Naive thymus-derived CD4-positive, alpha-beta T cell (primary cell): ENCODE results near the gene KRTAP5-6. TPM values are rescaled to one million over a fixed set of nuclear protein-coding genes. Genes with fewer than 3 reads are reported as not detected.
"Not testable (repeated sequence)": the region's sequence is repeated elsewhere in the genome, so short reads cannot be mapped to it uniquely, and the experiment has no call there.

Experiments
- ATAC-seq: fragments of 150-1000 bp; cut with Tn5 transposase; 2 replicates; pipeline ENCODE4 v1.10.0; 2021; ENCODE audit warnings: mild to moderate bottlenecking, moderate library complexity
- CTCF ChIA-PET: fragments of 350-600 bp; sonication (Branson Sonifier 250); formaldehyde crosslinking; loops from one replicate; lab custom pipeline; 2021; ENCODE audit warnings: antibody characterized with exemption; lab: Charles Lee
- POLR2A ChIA-PET: fragments of 350-600 bp; sonication (Branson Sonifier 250); formaldehyde crosslinking; loops from one replicate; lab custom pipeline; 2021; ENCODE audit warnings: antibody characterized with exemption, inconsistent platforms; lab: Charles Lee
- DNase-seq, 9 donors: peaks; one replicate each; pipeline versions ENCODE4 v3.0.0 to v3.0.0-alpha.2; 2020 to 2022; ENCODE audit warnings: mixed read lengths in 1 of 9
- H3K27ac ChIP-seq: one replicate; pipeline ENCODE4 v1.7.0; 2013; ENCODE audit warnings: mild to moderate bottlenecking, low read depth, low read length, moderate library complexity
- H3K27me3 ChIP-seq, 2 donors: one replicate each; pipeline ENCODE4 v1.7.0; 2013; ENCODE audit warnings: low read length in 2 of 2, mild to moderate bottlenecking in 2 of 2, moderate library complexity in 2 of 2; ENCODE audit not compliant: control insufficient read depth in 2 of 2, insufficient read depth in 2 of 2
- H3K36me3 ChIP-seq, 3 experiments: 1 replicate in 2 of 3; 2 replicates in 1 of 3; pipeline ENCODE4 v1.7.0; 2013; ENCODE audit warnings: low read length in 3 of 3, mild to moderate bottlenecking in 3 of 3, moderate library complexity in 1 of 3; ENCODE audit not compliant: insufficient read depth in 3 of 3, control insufficient read depth in 2 of 3
- H3K4me1 ChIP-seq, 2 donors: one replicate each; pipeline ENCODE4 v1.7.0; 2013; ENCODE audit warnings: low read length in 2 of 2, mild to moderate bottlenecking in 2 of 2, moderate library complexity in 1 of 2; ENCODE audit not compliant: control insufficient read depth in 2 of 2, insufficient read depth in 2 of 2
- H3K4me3 ChIP-seq: 2 replicates; pipeline ENCODE4 v1.7.0; 2013; ENCODE audit warnings: mild to moderate bottlenecking, low read length
- H3K9me3 ChIP-seq, 3 experiments: 1 replicate in 2 of 3; 2 replicates in 1 of 3; pipeline ENCODE4 v1.7.0; 2013; ENCODE audit warnings: low read length in 3 of 3; ENCODE audit not compliant: control insufficient read depth in 2 of 3
- H3K27ac Mint-ChIP-seq, 9 donors: one replicate each; pipeline ENCODE4 v1.8.0; 2020 to 2022; ENCODE audit warnings: mixed read lengths in 9 of 9, mild to moderate bottlenecking in 8 of 9, moderate library complexity in 5 of 9, inconsistent platforms in 2 of 9
- H3K27me3 Mint-ChIP-seq, 5 donors: one replicate each; pipeline ENCODE4 v1.8.0; 2021 to 2022; ENCODE audit warnings: mixed read lengths in 5 of 5, mild to moderate bottlenecking in 1 of 5
- H3K36me3 Mint-ChIP-seq, 5 donors: one replicate each; pipeline ENCODE4 v1.8.0; 2020 to 2022; ENCODE audit warnings: mixed read lengths in 5 of 5, mild to moderate bottlenecking in 3 of 5, inconsistent platforms in 1 of 5
- H3K4me1 Mint-ChIP-seq, 7 donors: one replicate each; pipeline ENCODE4 v1.8.0; 2020 to 2022; ENCODE audit warnings: mixed read lengths in 7 of 7, mild to moderate bottlenecking in 3 of 7, inconsistent platforms in 1 of 7
- H3K4me3 Mint-ChIP-seq, 10 donors: one replicate each; pipeline ENCODE4 v1.8.0; 2020 to 2022; ENCODE audit warnings: mild to moderate bottlenecking in 10 of 10, mixed read lengths in 10 of 10, moderate library complexity in 6 of 10, inconsistent platforms in 2 of 10
- H3K9me3 Mint-ChIP-seq, 11 donors: one replicate each; pipeline ENCODE4 v1.8.0; 2020 to 2022; ENCODE audit warnings: mixed read lengths in 11 of 11, mild to moderate bottlenecking in 4 of 11, inconsistent platforms in 1 of 11, moderate library complexity in 1 of 11
- intact Hi-C, 2 donors: fragments of 100-400 bp; cut with micrococcal nuclease; formaldehyde crosslinking; loops; one replicate each; pipeline ENCODE4 v1.15.1; 2023
- polyA plus RNA-seq, 2 donors: library from polyadenylated mRNA; unstranded; fragments of 300-500 nt; fragmentation: Illumina TruSeq; gene quantifications; one replicate each; pipeline ENCODE4 v1.2.3, GENCODE V29; 2021
- total RNA-seq, 6 experiments: library from RNA in 5 of 6; stranded (reverse) in 5 of 6; gene quantifications; 1 replicate in 5 of 6; 2 replicates in 1 of 6; pipeline ENCODE4 v1.2.3 and lab custom pipeline; 2021 to 2026

KRTAP5-6 gene
- total and polyA plus RNA-seq, 7 experiments from 2014 or later: not detected

- H3K27ac Mint-ChIP-seq, intact Hi-C loops, DNase-seq, H3K4me1 ChIP-seq, H3K4me1 Mint-ChIP-seq, H3K36me3 Mint-ChIP-seq, H3K27me3 ChIP-seq, H3K4me3 ChIP-seq, CTCF ChIA-PET, ATAC-seq, H3K27ac ChIP-seq, H3K9me3 Mint-ChIP-seq, H3K9me3 ChIP-seq, H3K4me3 Mint-ChIP-seq, H3K36me3 ChIP-seq, POLR2A ChIA-PET: not testable (repeated sequence)
- H3K27me3 Mint-ChIP-seq: peaks cover 1 to 22% (median 8%) of the 10 kb centered on the region in 5 donors
These were observed 13.0 kb upstream of the KRTAP5-6 start for GRCh38 chr11:1683904-1684572.

DNA sequence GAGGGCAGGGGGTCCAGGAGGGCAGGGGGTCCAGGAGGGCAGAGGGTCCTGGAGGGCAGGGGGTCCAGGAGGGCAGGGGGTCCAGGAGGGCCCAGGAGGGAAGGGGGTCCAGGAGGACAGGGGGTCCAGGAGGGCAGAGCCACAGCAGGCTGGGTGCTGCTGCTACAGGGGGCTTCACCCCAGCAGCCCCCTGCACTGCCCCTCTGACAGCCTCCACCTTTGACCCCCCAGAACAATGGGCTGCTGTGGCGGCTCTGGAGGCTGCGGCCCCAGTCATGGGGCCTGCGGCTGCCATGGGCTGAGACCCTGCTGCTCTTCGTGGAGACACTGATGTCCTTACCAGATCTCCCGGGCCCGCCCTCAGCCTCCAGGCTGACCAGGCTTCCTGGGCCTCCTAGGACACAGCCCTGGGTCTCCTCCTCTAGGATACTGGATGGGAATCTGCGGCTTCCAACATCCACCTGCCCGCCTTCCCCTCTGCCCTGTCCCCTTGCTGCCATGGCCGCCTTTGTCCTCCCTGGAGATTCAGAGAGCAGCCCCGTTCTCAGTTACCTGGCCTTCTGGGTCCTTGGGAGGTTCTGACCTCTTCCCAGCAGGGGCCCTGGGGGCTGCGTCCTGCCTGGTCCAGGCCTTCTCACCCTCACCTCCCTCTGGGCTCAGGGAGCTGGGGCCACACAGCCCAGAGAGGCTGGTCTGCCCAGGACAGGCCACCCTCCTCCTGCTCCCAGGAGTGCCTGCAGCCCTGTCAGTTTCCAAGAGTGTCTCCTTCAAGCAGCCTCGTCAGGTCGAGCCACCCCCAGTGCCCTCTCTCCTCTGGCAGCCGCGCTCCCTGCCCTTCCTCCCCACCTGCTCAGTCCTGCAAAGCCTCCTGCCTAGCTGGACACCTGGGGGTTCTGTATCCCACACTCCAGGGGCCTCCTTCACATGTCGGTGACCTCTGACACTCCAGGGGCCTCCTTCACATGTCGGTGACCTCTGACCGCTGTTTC, 11.8 kb upstream of the KRTAP5-6 start:
- intact Hi-C loops, H3K27ac ChIP-seq, POLR2A ChIA-PET, H3K9me3 ChIP-seq, H3K36me3 Mint-ChIP-seq, H3K36me3 ChIP-seq, H3K27me3 ChIP-seq, CTCF ChIA-PET, H3K4me3 ChIP-seq, H3K4me1 ChIP-seq, H3K4me3 Mint-ChIP-seq, H3K27ac Mint-ChIP-seq, H3K4me1 Mint-ChIP-seq, DNase-seq, H3K9me3 Mint-ChIP-seq: not testable (repeated sequence)
- peaks cover 5 to 25% (median 12%) of the 10 kb centered on the region in 5 donors for H3K27me3 Mint-ChIP-seq
- peak; percentile 27 for ATAC-seq

DNA sequence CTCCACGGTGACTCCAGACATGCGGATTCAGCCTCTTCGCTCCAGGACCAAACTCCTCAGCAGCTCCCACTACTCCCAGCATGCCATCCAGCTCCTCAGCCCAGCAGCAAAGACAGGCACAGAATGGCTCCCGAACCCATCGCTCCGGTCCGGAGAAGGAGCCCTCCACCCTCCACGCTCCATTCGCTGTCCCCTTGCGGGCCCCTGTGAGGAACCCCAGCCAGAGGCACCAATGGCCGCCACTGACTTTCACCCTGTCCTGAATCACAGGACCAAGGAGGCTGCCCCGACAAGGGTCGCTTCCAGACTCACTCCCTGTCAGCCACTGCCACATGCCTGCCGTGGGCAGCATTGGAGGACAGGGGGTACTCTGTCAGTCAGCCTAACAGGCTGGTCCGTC, 10.8 kb upstream of the KRTAP5-6 start:
- H3K4me1 Mint-ChIP-seq, H3K4me3 ChIP-seq, ATAC-seq, H3K4me1 ChIP-seq, H3K36me3 Mint-ChIP-seq, H3K9me3 ChIP-seq, H3K9me3 Mint-ChIP-seq, H3K27ac ChIP-seq, POLR2A ChIA-PET, H3K36me3 ChIP-seq, DNase-seq, H3K4me3 Mint-ChIP-seq, H3K27ac Mint-ChIP-seq, intact Hi-C loops, CTCF ChIA-PET, H3K27me3 ChIP-seq: not testable (repeated sequence)
- H3K27me3 Mint-ChIP-seq: peaks cover 12 to 26% (median 13%) of the 10 kb centered on the region in 5 donors

DNA sequence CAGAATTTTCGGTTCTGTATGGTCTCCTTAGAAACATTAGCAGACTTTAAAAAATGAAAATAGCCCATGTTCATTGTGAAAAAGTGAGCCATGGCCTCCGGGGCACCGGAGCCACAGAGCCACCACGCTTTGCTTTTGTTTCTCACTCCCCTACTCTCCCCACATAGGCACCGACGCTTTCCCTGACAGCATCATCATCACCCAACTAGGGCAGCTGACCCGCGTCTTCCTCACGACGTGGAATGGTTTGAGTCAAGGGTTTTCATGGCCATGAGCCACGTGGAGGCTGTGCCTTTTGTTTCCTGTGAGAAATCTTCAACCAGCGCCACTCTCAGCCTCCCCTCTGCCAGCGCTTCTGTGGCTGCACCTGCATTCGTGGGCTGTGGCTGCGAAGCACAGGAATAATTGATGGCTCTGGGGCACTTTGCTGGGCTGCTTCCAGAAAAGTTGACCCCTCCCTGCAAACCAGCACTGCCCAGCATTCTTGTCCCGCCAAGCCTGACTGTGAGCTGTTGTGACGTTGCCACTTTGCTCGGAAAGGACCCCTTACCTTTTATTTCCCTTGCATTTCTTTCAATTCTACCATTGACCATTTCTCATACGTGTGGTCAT, 8.6 kb upstream of the KRTAP5-6 start:
- DNase-seq, intact Hi-C loops, POLR2A ChIA-PET, H3K36me3 Mint-ChIP-seq, H3K4me3 ChIP-seq, H3K4me1 ChIP-seq, H3K9me3 ChIP-seq, H3K27ac ChIP-seq, H3K27me3 ChIP-seq, CTCF ChIA-PET, H3K27ac Mint-ChIP-seq, H3K4me3 Mint-ChIP-seq, H3K9me3 Mint-ChIP-seq, H3K36me3 ChIP-seq: not testable (repeated sequence)
- peak; percentile 17 for ATAC-seq
- Mint-ChIP-seq H3K27me3 (peaks cover 12 to 28% (median 18%) of the 10 kb centered on the region in 5 donors), H3K4me1 (peaks cover 0 to 12% (median 4%) of the 10 kb centered on the region in 7 donors)

DNA sequence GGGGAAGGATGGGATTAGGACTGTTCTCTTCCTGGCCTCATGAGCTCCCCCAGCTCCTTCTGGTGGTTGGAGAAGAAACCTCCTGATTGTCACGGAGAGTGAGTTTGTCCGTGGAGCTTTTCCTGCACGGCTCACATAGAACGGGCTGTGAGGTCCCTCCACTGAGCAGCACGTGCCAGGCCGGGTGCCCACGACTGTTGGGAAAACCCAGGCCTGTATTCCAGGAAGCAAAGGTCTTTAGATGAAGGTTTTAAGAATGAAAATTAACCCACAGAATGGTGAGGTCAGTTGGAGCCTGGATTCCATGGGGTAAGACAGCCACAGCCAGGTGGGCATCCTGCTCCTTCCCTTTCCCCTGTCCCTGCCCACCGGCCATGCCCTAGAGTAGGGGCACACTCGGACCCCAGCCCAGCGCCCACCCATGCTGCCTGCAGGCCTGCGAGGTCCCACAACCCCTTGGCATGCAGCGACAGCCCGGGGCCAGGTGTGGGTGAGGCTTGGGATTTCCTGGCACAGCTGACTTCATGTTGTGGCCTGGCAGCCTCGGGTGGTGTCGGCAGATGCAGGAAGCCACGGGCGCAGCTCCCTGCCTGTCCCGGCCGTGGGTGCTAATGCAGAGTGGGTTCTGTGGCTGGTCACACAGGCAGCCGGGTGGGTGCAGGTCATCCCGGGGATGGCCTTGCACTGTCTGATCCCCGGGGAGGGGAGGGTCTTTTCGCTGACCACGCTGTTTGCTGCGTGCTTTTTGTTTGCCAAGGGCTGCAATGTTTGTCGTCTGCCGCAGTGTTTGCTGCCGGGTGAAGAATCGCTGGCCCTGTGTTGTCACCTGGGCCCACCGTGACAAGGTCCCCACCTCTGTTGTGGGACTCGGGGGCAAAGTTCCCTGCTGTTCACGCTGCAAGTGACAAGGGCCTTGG, 7.5 kb upstream of the KRTAP5-6 start:
- H3K36me3 ChIP-seq, H3K36me3 Mint-ChIP-seq, H3K4me3 Mint-ChIP-seq, H3K9me3 Mint-ChIP-seq, POLR2A ChIA-PET, H3K9me3 ChIP-seq, CTCF ChIA-PET, H3K27ac Mint-ChIP-seq, H3K4me3 ChIP-seq, H3K27me3 ChIP-seq, ATAC-seq, H3K27ac ChIP-seq, DNase-seq: not testable (repeated sequence)
- intact Hi-C loops: loop anchor here (5.0 kb wide), 2 partner anchors 37 to 68 kb away; no protein-coding TSS in a partner anchor
- Mint-ChIP-seq H3K27me3 (peaks cover 14 to 28% (median 18%) of the 10 kb centered on the region in 5 donors), H3K4me1 (peaks cover 0 to 15% (median 8%) of the 10 kb centered on the region in 7 donors)
- H3K4me1 ChIP-seq: peaks cover 6 to 10% of the 10 kb centered on the region in 2 donors
